GM23338 (cell line): ENCODE results near the gene PCGF2. TPM values are rescaled to one million over a fixed set of nuclear protein-coding genes. Genes with fewer than 3 reads are reported as not detected.
A peak's percentile ranks its signal among the peaks of the same experiment; 100 is the strongest.

Experiments
- ATAC-seq: fragments of 200-7000 bp; cut with Tn5 transposase; 3 replicates; pipeline ENCODE4 v1.9.1; 2020
- DNase-seq: peaks from one replicate; pipeline ENCODE4 v3.0.0-alpha.2; 2015; ENCODE audit warnings: low spot score
- H2AFZ ChIP-seq: fragments of 200-600 bp; sonication (generic); 2 replicates; pipeline ENCODE4 v1.8.0; 2016; ENCODE audit warnings: antibody characterized with exemption, mild to moderate bottlenecking, moderate library complexity
- H3F3A ChIP-seq: fragments of 200-600 bp; sonication (generic); replicated peaks from 2 replicates; pipeline ENCODE4 v1.8.0; 2017; ENCODE audit warnings: antibody characterized with exemption, mixed run types, low read depth
- H3K27ac ChIP-seq: fragments of 200-600 bp; sonication (generic); 2 replicates; pipeline ENCODE4 v1.6.1; 2016; ENCODE audit warnings: low read depth
- H3K27me3 ChIP-seq: fragments of 200-600 bp; sonication (generic); 2 replicates; pipeline ENCODE4 v1.8.0; 2016; ENCODE audit warnings: mild to moderate bottlenecking, mixed run types, moderate library complexity; ENCODE audit not compliant: insufficient read depth
- H3K36me3 ChIP-seq: fragments of 200-600 bp; sonication (generic); 2 replicates; pipeline ENCODE4 v1.8.0; 2016; ENCODE audit warnings: mild to moderate bottlenecking; ENCODE audit not compliant: insufficient read depth
- H3K4me1 ChIP-seq: fragments of 200-600 bp; sonication (generic); 2 replicates; pipeline ENCODE4 v1.8.0; 2016; ENCODE audit warnings: mild to moderate bottlenecking, moderate library complexity; ENCODE audit not compliant: insufficient read depth
- H3K4me2 ChIP-seq: fragments of 200-600 bp; sonication (generic); 2 replicates; pipeline ENCODE4 v1.7.1; 2017; ENCODE audit warnings: mixed run types
- H3K4me3 ChIP-seq: fragments of 200-600 bp; sonication (generic); 2 replicates; pipeline ENCODE4 v1.6.1; 2016; ENCODE audit warnings: mixed run types
- H3K79me2 ChIP-seq: fragments of 200-600 bp; sonication (generic); replicated peaks from 2 replicates; pipeline ENCODE4 v1.8.0; 2017; ENCODE audit warnings: mild to moderate bottlenecking; ENCODE audit not compliant: insufficient read depth
- H3K9me2 ChIP-seq: fragments of 200-600 bp; sonication (generic); 2 replicates; pipeline ENCODE4 v1.8.0; 2017; ENCODE audit not compliant: insufficient read depth
- H4K20me1 ChIP-seq: fragments of 200-600 bp; sonication (generic); replicated peaks from 2 replicates; pipeline ENCODE4 v1.8.0; 2017; ENCODE audit warnings: mild to moderate bottlenecking; ENCODE audit not compliant: insufficient read depth
- H3K27ac Mint-ChIP-seq: 2 replicates; pipeline ENCODE4 v1.8.0; 2020; ENCODE audit warnings: inconsistent platforms, mild to moderate bottlenecking, moderate library complexity, mixed read lengths
- H3K27me3 Mint-ChIP-seq: 3 replicates; pipeline ENCODE4 v1.8.0; 2022; ENCODE audit warnings: low read depth, mild to moderate bottlenecking, moderate library complexity, mixed read lengths, inconsistent platforms; ENCODE audit not compliant: insufficient read depth, poor library complexity
- H3K36me3 Mint-ChIP-seq: 3 replicates; pipeline ENCODE4 v1.8.0; 2021; ENCODE audit warnings: low read depth, mild to moderate bottlenecking, inconsistent platforms, moderate library complexity, mixed read lengths
- H3K4me1 Mint-ChIP-seq: 3 replicates; pipeline ENCODE4 v1.8.0; 2020; ENCODE audit warnings: mild to moderate bottlenecking, inconsistent platforms, mixed read lengths
- H3K4me3 Mint-ChIP-seq: 3 replicates; pipeline ENCODE4 v1.8.0; 2021; ENCODE audit warnings: moderate library complexity, mild to moderate bottlenecking, inconsistent platforms, mixed read lengths
- H3K9me3 Mint-ChIP-seq: 3 replicates; pipeline ENCODE4 v1.8.0; 2020; ENCODE audit warnings: moderate library complexity, mild to moderate bottlenecking, inconsistent platforms, mixed read lengths
- CREB1 ChIP-seq: fragments of 250-450 bp; sonication (Bioruptor Pico); IDR thresholded peaks from 2 replicates; pipeline ENCODE4 v1.5.0; 2020; ENCODE audit warnings: low read depth, mild to moderate bottlenecking, moderate library complexity
- EZH2phosphoT487 ChIP-seq: fragments of 200-600 bp; sonication (generic); IDR thresholded peaks from one replicate; pipeline ENCODE4 v1.8.1; 2018; ENCODE audit warnings: antibody characterized with exemption; ENCODE audit not compliant: unreplicated experiment
- JUNB ChIP-seq: IDR thresholded peaks from one replicate; pipeline ENCODE4 v1.6.1; 2016; ENCODE audit warnings: antibody characterized with exemption; ENCODE audit not compliant: unreplicated experiment
- NANOG ChIP-seq: IDR thresholded peaks from 2 replicates; pipeline ENCODE4 v1.6.1; 2016; ENCODE audit warnings: antibody characterized with exemption, borderline replicate concordance
- POLR2AphosphoS5 ChIP-seq: IDR thresholded peaks from 2 replicates; pipeline ENCODE4 v1.6.1; 2016; ENCODE audit warnings: antibody characterized with exemption, low read depth
- STAT1 ChIP-seq: IDR thresholded peaks from one replicate; pipeline ENCODE4 v1.6.1; 2016; ENCODE audit warnings: antibody characterized with exemption; ENCODE audit not compliant: unreplicated experiment
- ZNF114 ChIP-seq: fragments of 250-450 bp; sonication (Bioruptor Pico); IDR thresholded peaks from 2 replicates; pipeline ENCODE4 v1.5.0; 2020; ENCODE audit warnings: mild to moderate bottlenecking, moderate library complexity
- ZNF331 ChIP-seq: fragments of 250-450 bp; sonication (Bioruptor Pico); IDR thresholded peaks from 2 replicates; pipeline ENCODE4 v1.5.0; 2020; ENCODE audit warnings: low read depth, mild to moderate bottlenecking, moderate library complexity
- long read RNA-seq: library from polyadenylated mRNA; unstranded; transcript quantifications from one replicate; pipeline ENCODE4 v2.0.0, GENCODE V29; 2020; ENCODE audit not compliant: unreplicated experiment
- polyA plus RNA-seq: library from polyadenylated mRNA; unstranded; fragments of >200 nt; fragmentation: Nextera tagmentation; extraction: Ambion mirVana; gene quantifications from 2 replicates; pipeline ENCODE4 v1.2.1, GENCODE V29; 2016
- total RNA-seq: library from RNA; depleted of rRNA; stranded (reverse); fragments of >200 nt; shearing (Covaris generic); gene quantifications from 2 replicates; pipeline ENCODE4 v1.2.3, GENCODE V29; 2014; rRNA removed
- TF ChIP-seq, protein P1 (sequence below): IDR thresholded peaks from 2 replicates; pipeline ENCODE4 v1.6.1; 2016; ENCODE audit warnings: antibody characterized with exemption
- TF ChIP-seq, protein P2 (sequence below), 2 experiments: fragments of 200-600 bp in 1 of 2; sonication (generic) in 1 of 2; conservative IDR thresholded peaks; 2 replicates each; pipeline versions ENCODE4 v1.5.1 to v1.6.1; 2016 to 2017; ENCODE audit warnings: antibody characterized with exemption in 2 of 2, low read depth in 2 of 2, mild to moderate bottlenecking in 2 of 2, moderate library complexity in 1 of 2
- TF ChIP-seq, protein P3 (sequence below): IDR thresholded peaks from one replicate; pipeline ENCODE4 v1.6.1; 2018; ENCODE audit warnings: antibody characterized with exemption; ENCODE audit not compliant: unreplicated experiment

The PCGF2 gene
- total RNA-seq = 21.1 and 23.4 TPM in 2 replicates
- 51.9 and 60.9 TPM in 2 replicates for polyA plus RNA-seq
- long read RNA-seq, partial matches to known transcripts = 3 of 5 reads
- long read RNA-seq, other reads (novel, unspliced or antisense) = 2 of 5 reads

- peak; percentile 6 for ATAC-seq
- Mint-ChIP-seq H3K4me1 (peaks cover 37% of the 10 kb centered on the region), H3K9me3 (peaks cover 5% of the 10 kb centered on the region), H3K4me3 (peak within 1 kb of the TSS; percentile 97), H3K27ac (peak within 1 kb of the TSS; percentile 92), H3K36me3 (peaks cover 14% of the 10 kb centered on the region), H3K27me3 (peaks cover 53% of the 10 kb centered on the region)
- TF ChIP-seq POLR2AphosphoS5 (peak; percentile 67), CREB1 (CRISPR knock-in tag) (no peak)
- Histone ChIP-seq H3K9me2 (no peaks in the 10 kb centered on the region), H3K79me2 (peaks cover 51% of the 10 kb centered on the region), H3K4me1 (peaks cover 49% of the 10 kb centered on the region), H3K27ac (peak within 1 kb of the TSS; percentile 97), H3F3A (peaks cover 3% of the 10 kb centered on the region; the same call in 1 of the 2 replicates), H3K4me3 (peak within 1 kb of the TSS; percentile 99), H3K36me3 (no peaks in the 10 kb centered on the region), H4K20me1 (peaks cover 40% of the 10 kb centered on the region), H3K4me2 (peak within 1 kb of the TSS; percentile 96), H2AFZ (peak within 1 kb of the TSS; percentile 38; the same call in 1 of the 2 replicates), H3K27me3 (peaks cover 16% of the 10 kb centered on the region)
- peak; percentile 98 for DNase-seq
These were observed at the start of gene PCGF2 for GRCh38 chr17:38748149-38748891. PCGF2 (minus strand) TSS chr17:38748336; CDS start chr17:38740402, 7,934 bp downstream.

GRCh38 chr17:38797828-38798227 is 49.7 kb upstream of the PCGF2 start:
- H3K36me3 ChIP-seq = peaks cover 14% of the 10 kb centered on the region; the same call in 1 of the 2 replicates
- H3K4me1 Mint-ChIP-seq = peaks cover 23% of the 10 kb centered on the region
- no peak overlapping the region for H2AFZ ChIP-seq
- H3F3A ChIP-seq = peaks cover 12% of the 10 kb centered on the region; the same call in 1 of the 2 replicates
- no peaks in the 10 kb centered on the region for H3K9me2 ChIP-seq
- no peak overlapping the region for H3K27ac Mint-ChIP-seq
- H3K4me2 ChIP-seq = peak overlapping the region; percentile 98
- peaks cover 52% of the 10 kb centered on the region for H3K36me3 Mint-ChIP-seq
- DNase-seq = no peak
- peak overlapping the region; percentile 96 for H3K4me3 ChIP-seq
- peaks cover 2% of the 10 kb centered on the region; the same call in 2 of the 3 replicates for H3K9me3 Mint-ChIP-seq
- peak overlapping the region; percentile 96 for H3K4me3 Mint-ChIP-seq
- H3K27ac ChIP-seq = no peak overlapping the region
- H3K27me3 ChIP-seq = no peaks in the 10 kb centered on the region
- peaks cover 16% of the 10 kb centered on the region for H3K4me1 ChIP-seq
- peaks cover 59% of the 10 kb centered on the region for H3K79me2 ChIP-seq
- no peak for ATAC-seq
- H4K20me1 ChIP-seq = peaks cover 29% of the 10 kb centered on the region
- peaks cover 4% of the 10 kb centered on the region for H3K27me3 Mint-ChIP-seq
- no peak for TF ChIP-seq ZNF331
- no peak for TF ChIP-seq JUNB
- TF ChIP-seq, protein P1, sequence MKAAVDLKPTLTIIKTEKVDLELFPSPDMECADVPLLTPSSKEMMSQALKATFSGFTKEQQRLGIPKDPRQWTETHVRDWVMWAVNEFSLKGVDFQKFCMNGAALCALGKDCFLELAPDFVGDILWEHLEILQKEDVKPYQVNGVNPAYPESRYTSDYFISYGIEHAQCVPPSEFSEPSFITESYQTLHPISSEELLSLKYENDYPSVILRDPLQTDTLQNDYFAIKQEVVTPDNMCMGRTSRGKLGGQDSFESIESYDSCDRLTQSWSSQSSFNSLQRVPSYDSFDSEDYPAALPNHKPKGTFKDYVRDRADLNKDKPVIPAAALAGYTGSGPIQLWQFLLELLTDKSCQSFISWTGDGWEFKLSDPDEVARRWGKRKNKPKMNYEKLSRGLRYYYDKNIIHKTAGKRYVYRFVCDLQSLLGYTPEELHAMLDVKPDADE = no peak
- TF ChIP-seq EZH2phosphoT487 = no peak
- no peak for TF ChIP-seq ZNF114 (CRISPR knock-in tag)
- TF ChIP-seq STAT1 = no peak
- TF ChIP-seq, protein P2, sequence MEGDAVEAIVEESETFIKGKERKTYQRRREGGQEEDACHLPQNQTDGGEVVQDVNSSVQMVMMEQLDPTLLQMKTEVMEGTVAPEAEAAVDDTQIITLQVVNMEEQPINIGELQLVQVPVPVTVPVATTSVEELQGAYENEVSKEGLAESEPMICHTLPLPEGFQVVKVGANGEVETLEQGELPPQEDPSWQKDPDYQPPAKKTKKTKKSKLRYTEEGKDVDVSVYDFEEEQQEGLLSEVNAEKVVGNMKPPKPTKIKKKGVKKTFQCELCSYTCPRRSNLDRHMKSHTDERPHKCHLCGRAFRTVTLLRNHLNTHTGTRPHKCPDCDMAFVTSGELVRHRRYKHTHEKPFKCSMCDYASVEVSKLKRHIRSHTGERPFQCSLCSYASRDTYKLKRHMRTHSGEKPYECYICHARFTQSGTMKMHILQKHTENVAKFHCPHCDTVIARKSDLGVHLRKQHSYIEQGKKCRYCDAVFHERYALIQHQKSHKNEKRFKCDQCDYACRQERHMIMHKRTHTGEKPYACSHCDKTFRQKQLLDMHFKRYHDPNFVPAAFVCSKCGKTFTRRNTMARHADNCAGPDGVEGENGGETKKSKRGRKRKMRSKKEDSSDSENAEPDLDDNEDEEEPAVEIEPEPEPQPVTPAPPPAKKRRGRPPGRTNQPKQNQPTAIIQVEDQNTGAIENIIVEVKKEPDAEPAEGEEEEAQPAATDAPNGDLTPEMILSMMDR (conservative IDR thresholded peaks at IDR 0.05; ENCODE audit: low read depth in 2 of 2) = no peak
- no peak for TF ChIP-seq CREB1 (CRISPR knock-in tag)
- TF ChIP-seq, protein P3, sequence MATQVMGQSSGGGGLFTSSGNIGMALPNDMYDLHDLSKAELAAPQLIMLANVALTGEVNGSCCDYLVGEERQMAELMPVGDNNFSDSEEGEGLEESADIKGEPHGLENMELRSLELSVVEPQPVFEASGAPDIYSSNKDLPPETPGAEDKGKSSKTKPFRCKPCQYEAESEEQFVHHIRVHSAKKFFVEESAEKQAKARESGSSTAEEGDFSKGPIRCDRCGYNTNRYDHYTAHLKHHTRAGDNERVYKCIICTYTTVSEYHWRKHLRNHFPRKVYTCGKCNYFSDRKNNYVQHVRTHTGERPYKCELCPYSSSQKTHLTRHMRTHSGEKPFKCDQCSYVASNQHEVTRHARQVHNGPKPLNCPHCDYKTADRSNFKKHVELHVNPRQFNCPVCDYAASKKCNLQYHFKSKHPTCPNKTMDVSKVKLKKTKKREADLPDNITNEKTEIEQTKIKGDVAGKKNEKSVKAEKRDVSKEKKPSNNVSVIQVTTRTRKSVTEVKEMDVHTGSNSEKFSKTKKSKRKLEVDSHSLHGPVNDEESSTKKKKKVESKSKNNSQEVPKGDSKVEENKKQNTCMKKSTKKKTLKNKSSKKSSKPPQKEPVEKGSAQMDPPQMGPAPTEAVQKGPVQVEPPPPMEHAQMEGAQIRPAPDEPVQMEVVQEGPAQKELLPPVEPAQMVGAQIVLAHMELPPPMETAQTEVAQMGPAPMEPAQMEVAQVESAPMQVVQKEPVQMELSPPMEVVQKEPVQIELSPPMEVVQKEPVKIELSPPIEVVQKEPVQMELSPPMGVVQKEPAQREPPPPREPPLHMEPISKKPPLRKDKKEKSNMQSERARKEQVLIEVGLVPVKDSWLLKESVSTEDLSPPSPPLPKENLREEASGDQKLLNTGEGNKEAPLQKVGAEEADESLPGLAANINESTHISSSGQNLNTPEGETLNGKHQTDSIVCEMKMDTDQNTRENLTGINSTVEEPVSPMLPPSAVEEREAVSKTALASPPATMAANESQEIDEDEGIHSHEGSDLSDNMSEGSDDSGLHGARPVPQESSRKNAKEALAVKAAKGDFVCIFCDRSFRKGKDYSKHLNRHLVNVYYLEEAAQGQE = no peak
- TF ChIP-seq NANOG = no peak
